AG10803 (cell line): ENCODE results near the gene CPT1C.

Experiments used
- DNase-seq: peaks from one replicate; pipeline ENCODE4 v3.0.0; 2010; ENCODE audit warnings: low read depth
- H3K4me3 ChIP-seq: 2 replicates; pipeline ENCODE4 v1.5.1; 2011; ENCODE audit warnings: mild to moderate bottlenecking, low read length, control low read depth
- CTCF ChIP-seq: conservative IDR thresholded peaks from 2 replicates; pipeline ENCODE4 v1.5.1; 2011; ENCODE audit warnings: mild to moderate bottlenecking, low read length, control low read depth, inconsistent platforms

The CPT1C gene

GRCh38 chr19:49688531-49689132 lies 2.3 kb upstream of the CPT1C start:
- TF ChIP-seq CTCF: no peak
- no peak for DNase-seq
- H3K4me3 ChIP-seq: no peak overlapping the region

- peak; percentile 51 for TF ChIP-seq CTCF
- DNase-seq: no peak
- peak within 1 kb of the TSS; percentile 65 for H3K4me3 ChIP-seq
These were observed 1.5 kb upstream of the CPT1C start, which contains the start of gene ADM5 for GRCh38 chr19:49689133-49690078. Gene ADM5 (plus strand): TSS chr19:49689594. CDS start chr19:49689838, 244 bp downstream.

- TF ChIP-seq CTCF: no peak
- DNase-seq: no peak
- H3K4me3 ChIP-seq: peak overlapping the region; percentile 65
These were observed 749 bp upstream of the CPT1C start for GRCh38 chr19:49690079-49690655.

GRCh38 chr19:49691243-49692146 lies 579 bp downstream of the CPT1C start:
- TF ChIP-seq CTCF: no peak
- DNase-seq: peak; percentile 63
- peak overlapping the region; percentile 65 for H3K4me3 ChIP-seq

GRCh38 chr19:49692147-49692506 lies 1.2 kb downstream of the CPT1C start:
- TF ChIP-seq CTCF: no peak
- H3K4me3 ChIP-seq: peak overlapping the region; percentile 65; the same call in 1 of the 2 replicates
- no peak for DNase-seq

DNA sequence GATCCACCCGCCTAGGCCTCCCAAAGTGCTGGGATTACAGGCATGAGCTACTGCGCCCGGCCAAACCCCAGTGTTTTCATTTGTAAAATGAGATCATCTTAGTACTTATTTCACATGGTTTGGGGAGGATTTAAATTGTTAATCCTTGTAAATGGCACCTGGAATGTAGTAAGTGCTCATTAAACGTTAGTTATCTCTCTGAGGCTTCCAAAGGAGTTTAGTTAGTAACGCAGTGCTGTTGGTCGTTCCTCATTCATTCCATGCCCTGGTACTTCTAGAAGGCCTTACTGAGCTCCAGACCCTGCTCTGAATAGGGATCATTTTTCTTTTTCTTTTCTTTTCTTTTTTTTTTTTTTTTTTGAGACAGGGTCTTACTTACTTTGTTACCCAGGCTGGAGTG lies 5.2 kb downstream of the CPT1C start:
- no peak for DNase-seq
- H3K4me3 ChIP-seq: no peak overlapping the region
- TF ChIP-seq CTCF: no peak
